DOHH2 (cell line): Measurements from ENCODE around the gene PPP2R2C.

Experiments used
- H3F3A ChIP-seq: fragments of 200-600 bp; sonication (generic), shearing (Covaris generic); 2 replicates; pipeline ENCODE4 v1.6.0; 2016; ENCODE audit warnings: antibody characterized with exemption, mild to moderate bottlenecking; ENCODE audit not compliant: control insufficient read depth, insufficient read depth
- H3K27ac ChIP-seq: fragments of 200-600 bp; sonication (generic); 2 replicates; pipeline ENCODE4 v1.5.1; 2014; ENCODE audit warnings: low read depth, mild to moderate bottlenecking, low read length, moderate library complexity
- H3K27me3 ChIP-seq: fragments of 200-600 bp; sonication (generic); 2 replicates; pipeline ENCODE4 v1.6.1; 2014; ENCODE audit warnings: mild to moderate bottlenecking, low read length, mixed read lengths; ENCODE audit not compliant: control insufficient read depth
- H3K36me3 ChIP-seq: fragments of 200-600 bp; sonication (generic); 2 replicates; pipeline ENCODE4 v1.6.1; 2014; ENCODE audit warnings: mild to moderate bottlenecking, low read length, moderate library complexity, mixed read lengths; ENCODE audit not compliant: control insufficient read depth
- H3K4me1 ChIP-seq: fragments of 200-600 bp; sonication (generic); 2 replicates; pipeline ENCODE4 v1.6.1; 2014; ENCODE audit warnings: mild to moderate bottlenecking, low read length, mixed read lengths; ENCODE audit not compliant: control insufficient read depth
- H3K4me2 ChIP-seq: fragments of 200-600 bp; sonication (generic); 2 replicates; pipeline ENCODE4 v1.6.0; 2014; ENCODE audit warnings: mild to moderate bottlenecking, low read length, moderate library complexity
- H3K4me3 ChIP-seq: fragments of 200-600 bp; sonication (generic); 2 replicates; pipeline ENCODE4 v1.5.1; 2014; ENCODE audit warnings: mild to moderate bottlenecking, low read length, mixed read lengths
- H3K79me2 ChIP-seq: fragments of 200-600 bp; sonication (generic); 2 replicates; pipeline ENCODE4 v1.6.1; 2014; ENCODE audit warnings: mild to moderate bottlenecking, low read length, mixed read lengths; ENCODE audit not compliant: control insufficient read depth
- H3K9me2 ChIP-seq: fragments of 200-600 bp; sonication (generic); replicated peaks from 2 replicates; pipeline ENCODE4 v1.6.1; 2014; ENCODE audit warnings: mild to moderate bottlenecking, low read length, mixed read lengths; ENCODE audit not compliant: control insufficient read depth
- H3K9me3 ChIP-seq: fragments of 200-600 bp; sonication (generic); 2 replicates; pipeline ENCODE4 v1.6.1; 2014; ENCODE audit warnings: antibody characterized with exemption, low read length, mixed read lengths; ENCODE audit not compliant: control insufficient read depth, insufficient read depth
- H4K20me1 ChIP-seq: fragments of 200-600 bp; sonication (generic); 2 replicates; pipeline ENCODE4 v1.6.0; 2014; ENCODE audit warnings: low read depth, mild to moderate bottlenecking, antibody characterized with exemption, low read length, moderate library complexity; ENCODE audit not compliant: control insufficient read depth, insufficient read depth
- EZH2phosphoT487 ChIP-seq: fragments of 200-600 bp; sonication (generic); IDR thresholded peaks from 2 replicates; pipeline ENCODE4 v1.6.1; 2017; ENCODE audit warnings: borderline replicate concordance, mild to moderate bottlenecking, antibody characterized with exemption, low read length, moderate library complexity, mixed read lengths
- TF ChIP-seq, protein P1 (sequence below): fragments of 200-600 bp; sonication (generic); IDR thresholded peaks from one replicate; pipeline ENCODE4 v1.5.1; 2014; ENCODE audit warnings: antibody characterized with exemption, mild to moderate bottlenecking, low read depth, low read length; ENCODE audit not compliant: poor library complexity, severe bottlenecking

PPP2R2C gene

GRCh38 chr4:6427439-6428090, 44.8 kb downstream of the PPP2R2C start:
- no peaks in the 10 kb centered on the region for H3K27me3 ChIP-seq
- H3K9me2 ChIP-seq: no peaks in the 10 kb centered on the region
- H3K36me3 ChIP-seq: no peaks in the 10 kb centered on the region
- no peaks in the 10 kb centered on the region for H3K9me3 ChIP-seq
- no peak overlapping the region for H3K4me2 ChIP-seq
- no peak overlapping the region for H3K4me3 ChIP-seq
- no peaks in the 10 kb centered on the region for H3K79me2 ChIP-seq
- TF ChIP-seq, protein P1, sequence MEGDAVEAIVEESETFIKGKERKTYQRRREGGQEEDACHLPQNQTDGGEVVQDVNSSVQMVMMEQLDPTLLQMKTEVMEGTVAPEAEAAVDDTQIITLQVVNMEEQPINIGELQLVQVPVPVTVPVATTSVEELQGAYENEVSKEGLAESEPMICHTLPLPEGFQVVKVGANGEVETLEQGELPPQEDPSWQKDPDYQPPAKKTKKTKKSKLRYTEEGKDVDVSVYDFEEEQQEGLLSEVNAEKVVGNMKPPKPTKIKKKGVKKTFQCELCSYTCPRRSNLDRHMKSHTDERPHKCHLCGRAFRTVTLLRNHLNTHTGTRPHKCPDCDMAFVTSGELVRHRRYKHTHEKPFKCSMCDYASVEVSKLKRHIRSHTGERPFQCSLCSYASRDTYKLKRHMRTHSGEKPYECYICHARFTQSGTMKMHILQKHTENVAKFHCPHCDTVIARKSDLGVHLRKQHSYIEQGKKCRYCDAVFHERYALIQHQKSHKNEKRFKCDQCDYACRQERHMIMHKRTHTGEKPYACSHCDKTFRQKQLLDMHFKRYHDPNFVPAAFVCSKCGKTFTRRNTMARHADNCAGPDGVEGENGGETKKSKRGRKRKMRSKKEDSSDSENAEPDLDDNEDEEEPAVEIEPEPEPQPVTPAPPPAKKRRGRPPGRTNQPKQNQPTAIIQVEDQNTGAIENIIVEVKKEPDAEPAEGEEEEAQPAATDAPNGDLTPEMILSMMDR: no peak
- no peak for TF ChIP-seq EZH2phosphoT487
- H3K4me1 ChIP-seq: no peaks in the 10 kb centered on the region
- no peaks in the 10 kb centered on the region for H3F3A ChIP-seq
- no peaks in the 10 kb centered on the region for H4K20me1 ChIP-seq
- H3K27ac ChIP-seq: no peak overlapping the region

- Histone ChIP-seq H3K4me1 (no peaks in the 10 kb centered on the region), H3K79me2 (no peaks in the 10 kb centered on the region), H3F3A (no peaks in the 10 kb centered on the region), H3K27ac (no peak overlapping the region), H3K27me3 (no peaks in the 10 kb centered on the region), H3K36me3 (no peaks in the 10 kb centered on the region), H4K20me1 (no peaks in the 10 kb centered on the region), H3K4me2 (no peak overlapping the region), H3K4me3 (no peak overlapping the region), H3K9me3 (no peaks in the 10 kb centered on the region), H3K9me2 (no peaks in the 10 kb centered on the region)
- TF ChIP-seq, protein P1: no peak
- TF ChIP-seq EZH2phosphoT487: no peak
Observed at GRCh38 chr4:6426571-6427438, 45.6 kb downstream of the PPP2R2C start.

GRCh38 chr4:6425911-6426310, 46.5 kb downstream of the PPP2R2C start:
- no peaks in the 10 kb centered on the region for H3K9me2 ChIP-seq
- no peaks in the 10 kb centered on the region for H3K79me2 ChIP-seq
- TF ChIP-seq, protein P1: no peak
- no peak for TF ChIP-seq EZH2phosphoT487
- H3K4me3 ChIP-seq: no peak overlapping the region
- H3K36me3 ChIP-seq: no peaks in the 10 kb centered on the region
- H3K27me3 ChIP-seq: no peaks in the 10 kb centered on the region
- H3F3A ChIP-seq: no peaks in the 10 kb centered on the region
- H3K9me3 ChIP-seq: no peaks in the 10 kb centered on the region
- no peak overlapping the region for H3K4me2 ChIP-seq
- H3K4me1 ChIP-seq: no peaks in the 10 kb centered on the region
- H4K20me1 ChIP-seq: no peaks in the 10 kb centered on the region
- no peak overlapping the region for H3K27ac ChIP-seq
